Measurements from ENCODE around the gene YAP1.
"Not testable (repeated sequence)": the region's sequence is repeated elsewhere in the genome, so short reads cannot be mapped to it uniquely, and the experiment has no call there.

The YAP1 gene

DNA sequence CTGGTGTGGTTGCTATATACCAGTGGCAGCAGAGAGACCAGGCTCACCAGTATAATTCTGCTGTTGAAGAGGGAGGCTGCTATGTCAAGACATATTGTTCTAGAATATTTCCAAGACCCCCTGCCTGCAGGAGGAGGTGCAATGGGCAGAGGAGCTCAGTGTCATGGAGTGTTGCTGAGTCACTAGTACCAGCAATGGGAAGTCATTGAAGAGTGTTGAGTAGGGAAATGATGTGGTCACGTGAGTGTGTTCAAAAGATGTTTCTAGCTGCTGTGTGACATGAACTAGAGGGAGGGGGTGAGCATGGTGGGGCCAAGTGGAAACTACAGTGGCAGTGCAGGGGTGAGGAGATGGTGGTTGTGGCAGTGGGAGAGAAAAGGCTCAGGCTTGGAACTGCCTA lies 130.8 kb downstream of the YAP1 start:
- DNase-seq (ENCODE audit: low spot score): no peak

GRCh38 chr11:102243399-102243884 lies 133.2 kb downstream of the YAP1 start:
- DNase-seq (ENCODE audit: low spot score): no peak

GRCh38 chr11:102244681-102245409 lies 134.6 kb downstream of the YAP1 start:
- DNase-seq (ENCODE audit: low spot score): peak; percentile 46

GRCh38 chr11:102251423-102251822 lies 141.2 kb downstream of the YAP1 start:
- DNase-seq (ENCODE audit: low spot score): no peak

DNA sequence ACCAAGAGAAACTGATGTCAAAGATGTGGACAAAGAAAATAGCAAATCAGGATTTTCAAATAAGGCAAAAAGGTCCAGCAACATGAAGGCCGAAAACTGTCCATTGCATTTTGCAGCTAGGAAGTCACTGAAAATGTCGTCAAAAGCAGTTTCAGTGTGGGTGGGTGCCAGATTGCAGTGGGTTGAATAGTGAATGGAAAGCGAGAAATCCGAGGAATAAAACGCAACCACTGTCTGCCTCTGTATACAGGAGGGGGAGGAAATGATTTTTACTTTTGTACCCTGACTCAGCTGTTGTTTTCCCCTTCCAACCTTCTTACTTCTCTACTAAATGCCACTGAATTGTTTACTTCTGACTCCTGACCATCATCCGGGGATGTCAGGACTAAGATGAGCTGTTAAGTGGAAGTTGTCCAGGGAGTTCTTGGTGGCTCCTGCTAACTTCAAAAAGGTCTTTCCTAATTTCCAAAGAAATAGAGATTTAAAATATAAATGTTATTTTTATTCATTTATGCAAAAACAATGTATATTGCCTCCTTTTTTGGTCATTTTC lies 142.2 kb downstream of the YAP1 start:
- no peak for DNase-seq (ENCODE audit: low spot score)

- DNase-seq (ENCODE audit: low spot score): no peak
Measured at GRCh38 chr11:102253020-102253715, 142.9 kb downstream of the YAP1 start.

- no peak for DNase-seq (ENCODE audit: low spot score)
Measured at GRCh38 chr11:102254047-102254446, 143.8 kb downstream of the YAP1 start.

GRCh38 chr11:102256251-102256650 lies 146.0 kb downstream of the YAP1 start:
- no peak for DNase-seq (ENCODE audit: low spot score)

DNA sequence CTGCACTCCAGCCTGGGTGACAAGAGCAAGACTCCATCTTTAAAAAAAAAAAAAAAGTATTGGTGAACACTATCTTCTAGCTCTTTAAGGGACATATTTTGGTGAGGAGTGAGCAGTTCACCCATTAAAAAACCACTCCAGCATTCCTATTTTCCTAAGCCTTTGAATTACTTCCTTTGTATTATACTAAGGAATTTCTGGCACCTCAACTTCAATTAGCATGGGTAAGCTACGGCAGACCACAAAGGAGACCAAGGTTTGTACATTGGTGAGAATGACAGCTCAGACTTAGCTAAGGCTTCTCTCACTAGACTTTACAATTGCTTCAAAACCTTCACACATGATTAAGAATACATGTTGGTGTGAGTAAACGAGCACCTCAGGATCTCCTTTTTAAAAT lies 150.0 kb downstream of the YAP1 start:
- no peak for DNase-seq (ENCODE audit: low spot score)

DNA sequence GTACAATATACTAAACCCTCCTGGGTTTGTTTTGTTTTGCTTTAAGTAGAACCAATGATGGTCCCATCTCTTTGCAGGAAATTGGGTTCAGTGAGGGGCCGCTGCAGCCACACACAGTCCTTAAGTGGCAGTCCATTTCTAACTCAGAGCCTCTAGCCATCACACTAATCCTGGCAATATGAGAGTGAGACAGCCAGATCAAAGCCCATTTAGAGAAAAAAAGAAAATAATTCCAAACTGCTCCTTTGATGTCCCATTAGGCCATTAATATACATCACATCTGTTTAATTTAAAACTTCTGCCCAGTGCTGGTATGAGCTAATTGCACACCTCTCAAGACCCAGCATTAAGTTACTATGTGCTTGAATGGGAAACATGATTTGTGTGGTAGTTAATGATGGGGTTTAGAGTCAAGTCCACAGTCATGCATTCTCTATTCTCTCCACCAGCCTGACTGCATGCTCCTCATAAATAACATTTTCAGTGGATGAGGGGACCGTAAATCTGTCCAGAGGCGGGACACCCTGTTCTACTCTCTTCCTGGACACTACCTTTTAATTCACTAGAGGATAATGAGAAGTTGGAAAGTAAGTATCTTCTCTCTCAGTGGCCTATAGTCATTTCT lies 153.2 kb downstream of the YAP1 start:
- DNase-seq (ENCODE audit: low spot score): no peak

- not testable (repeated sequence) for DNase-seq (ENCODE audit: low spot score)
Measured at GRCh38 chr11:102264704-102265103, 154.5 kb downstream of the YAP1 start.

GRCh38 chr11:102266099-102266498 lies 155.9 kb downstream of the YAP1 start:
- no peak for DNase-seq (ENCODE audit: low spot score)

GRCh38 chr11:102267609-102268008 lies 157.4 kb downstream of the YAP1 start:
- no peak for DNase-seq (ENCODE audit: low spot score)

DNA sequence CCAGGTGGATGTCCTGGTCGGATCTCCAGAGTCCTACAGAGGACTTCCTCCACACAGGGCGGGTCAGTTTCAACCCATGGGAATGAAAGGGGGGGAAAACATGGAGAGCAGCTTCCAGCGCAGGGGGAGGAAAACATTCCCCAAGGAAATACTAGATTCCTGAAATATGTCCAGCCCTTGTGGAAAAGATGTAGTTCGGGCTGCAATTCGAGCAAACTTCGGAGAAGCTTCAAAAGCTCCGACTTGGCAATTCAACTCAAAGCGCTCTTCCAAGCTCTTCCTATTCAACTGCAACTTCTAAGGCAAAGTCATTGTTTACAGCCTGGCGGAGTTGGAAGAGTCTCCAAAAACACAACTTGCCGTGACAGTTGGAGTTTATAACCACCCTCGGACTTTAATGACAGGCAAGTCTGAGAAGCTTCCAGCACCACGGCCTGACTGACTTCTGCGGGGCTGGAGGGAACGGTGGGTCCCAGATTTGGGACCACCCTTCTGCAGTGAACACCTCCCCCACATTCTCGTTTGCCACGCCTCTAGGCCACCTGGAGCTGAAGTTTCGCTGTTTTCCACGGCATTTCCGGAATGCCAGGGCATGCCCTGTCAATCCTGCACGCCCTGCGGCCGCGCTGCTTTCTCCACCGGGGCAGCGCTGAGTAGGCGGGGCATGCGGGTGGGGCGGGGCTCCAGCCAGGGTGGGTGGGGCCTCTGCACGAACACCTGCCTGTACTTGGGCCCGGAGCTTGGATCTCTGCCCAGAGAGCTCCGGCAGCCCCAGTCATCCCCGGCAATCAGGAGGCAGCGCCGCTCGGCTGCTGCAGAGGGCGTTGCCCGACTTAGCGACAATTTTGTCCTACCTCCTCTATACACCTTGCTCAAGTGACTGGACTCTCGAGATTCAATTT lies 158.1 kb downstream of the YAP1 start:
- no peak for DNase-seq (ENCODE audit: low spot score)

GRCh38 chr11:102268985-102269470 lies 158.8 kb downstream of the YAP1 start:
- no peak for DNase-seq (ENCODE audit: low spot score)

GRCh38 chr11:102269927-102270326 lies 159.7 kb downstream of the YAP1 start:
- DNase-seq (ENCODE audit: low spot score): no peak

DNA sequence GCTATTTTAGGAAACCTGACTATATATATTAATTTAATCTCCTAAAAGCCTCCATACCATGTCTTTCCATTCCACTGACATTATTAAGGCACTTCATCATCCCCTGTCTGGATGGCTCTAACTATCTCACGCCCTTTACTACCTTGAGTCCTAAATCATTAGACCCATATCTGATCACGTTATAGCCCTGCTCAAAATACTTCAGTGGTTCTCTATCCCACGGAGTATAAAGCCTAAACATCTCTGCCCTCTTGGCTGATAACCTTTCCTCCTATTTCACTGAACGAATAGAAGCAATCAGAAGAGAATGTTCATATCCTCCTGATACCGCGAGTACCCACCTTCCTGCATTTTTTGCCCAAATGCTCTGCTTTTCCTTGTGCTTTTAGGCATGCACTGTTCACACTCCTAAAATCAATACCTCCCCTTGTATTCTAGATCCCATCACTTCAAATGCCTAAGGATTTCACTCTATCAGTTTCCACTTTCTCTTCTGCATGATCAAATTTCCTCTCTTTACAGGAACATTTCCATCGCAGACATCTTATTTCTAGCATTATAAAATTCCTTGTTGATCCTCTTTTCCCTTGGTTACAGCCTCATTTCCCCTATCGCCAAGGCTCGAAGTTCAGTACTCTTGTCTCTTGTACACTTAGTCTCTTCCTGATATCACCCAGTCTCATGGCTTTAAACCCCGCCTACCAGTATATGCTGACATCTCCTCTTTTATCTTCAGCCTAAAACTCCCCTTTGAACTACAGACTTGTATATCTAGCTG lies 162.0 kb downstream of the YAP1 start:
- no peak for DNase-seq (ENCODE audit: low spot score)

DNA sequence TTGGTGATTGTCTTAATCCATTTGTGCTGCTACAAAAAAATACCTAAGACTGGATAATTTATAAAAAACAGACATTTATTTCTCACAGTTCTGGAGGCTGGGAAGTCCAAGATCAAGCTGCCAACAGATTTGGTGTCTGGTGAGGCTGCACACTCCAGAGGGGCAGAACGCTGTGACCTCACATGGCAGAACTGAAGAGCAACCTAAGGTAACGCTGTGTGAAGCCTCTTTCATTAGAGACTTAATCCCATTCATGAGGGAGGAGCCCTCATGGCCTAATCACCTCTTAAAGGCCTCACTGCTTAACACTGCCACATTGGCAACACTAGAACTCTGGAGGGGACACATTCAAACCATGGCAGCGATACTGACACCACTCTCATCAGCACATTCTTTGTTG lies 164.4 kb downstream of the YAP1 start:
- DNase-seq (ENCODE audit: low spot score): no peak

- DNase-seq (ENCODE audit: low spot score): no peak
Measured at GRCh38 chr11:102276362-102276761, 166.1 kb downstream of the YAP1 start.

DNA sequence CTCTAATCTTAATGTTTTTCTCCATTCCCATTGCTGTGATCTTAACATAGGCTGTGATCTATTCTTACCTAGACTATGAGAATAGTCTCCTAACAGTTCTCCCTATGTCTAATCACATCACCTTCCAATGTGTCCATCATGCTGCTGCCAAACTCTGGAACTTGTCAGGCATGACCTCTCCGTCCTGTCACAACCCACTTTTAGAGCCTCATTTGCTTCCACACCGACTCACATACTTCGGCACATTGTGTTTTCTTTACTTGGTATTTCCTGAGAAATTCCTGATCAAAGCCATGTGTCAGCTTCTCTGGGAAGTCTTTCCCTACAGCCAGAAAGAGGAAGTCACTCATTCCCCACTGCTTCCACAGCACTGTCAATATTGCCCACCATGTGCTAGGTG lies 166.5 kb downstream of the YAP1 start:
- no peak for DNase-seq (ENCODE audit: low spot score)

GRCh38 chr11:102279641-102280170 lies 169.5 kb downstream of the YAP1 start:
- DNase-seq (ENCODE audit: low spot score): peak; percentile 13
